HEK293 (cell line): Measurements from ENCODE around the gene CCT3.

ENCODE experiments used
- ATF2 ChIP-seq: fragments of 450-650 bp; formaldehyde crosslinking; IDR thresholded peaks from 2 replicates; pipeline ENCODE4 v1.5.1; 2016; ENCODE audit warnings: missing biosample characterization, missing genetic modification characterization, low read depth
- CTCF ChIP-seq: fragments of 450-650 bp; formaldehyde crosslinking; IDR thresholded peaks from 2 replicates; pipeline ENCODE4 v1.5.1; 2016; ENCODE audit warnings: missing biosample characterization, missing genetic modification characterization
- OVOL3 ChIP-seq: fragments of 450-650 bp; formaldehyde crosslinking; IDR thresholded peaks from 2 replicates; pipeline ENCODE4 v1.5.1; 2016; ENCODE audit warnings: missing biosample characterization, missing genetic modification characterization
- PATZ1 ChIP-seq: fragments of 450-650 bp; formaldehyde crosslinking; IDR thresholded peaks from 2 replicates; pipeline ENCODE4 v1.5.1; 2016; ENCODE audit warnings: missing biosample characterization, missing genetic modification characterization
- ZFP3 ChIP-seq: fragments of 450-650 bp; formaldehyde crosslinking; IDR thresholded peaks from 2 replicates; pipeline ENCODE4 v1.5.1; 2016; ENCODE audit warnings: low read depth, missing biosample characterization, missing genetic modification characterization
- ZFP69B ChIP-seq: fragments of 450-650 bp; formaldehyde crosslinking; IDR thresholded peaks from 2 replicates; pipeline ENCODE4 v1.5.1; 2016; ENCODE audit warnings: missing biosample characterization, missing genetic modification characterization
- ZNF24 ChIP-seq: fragments of 450-650 bp; formaldehyde crosslinking; IDR thresholded peaks from 2 replicates; pipeline ENCODE4 v1.5.1; 2016; ENCODE audit warnings: missing biosample characterization, missing genetic modification characterization
- ZNF311 ChIP-seq: fragments of 450-650 bp; formaldehyde crosslinking; IDR thresholded peaks from 2 replicates; pipeline ENCODE4 v1.5.1; 2017; ENCODE audit warnings: missing biosample characterization, missing genetic modification characterization, borderline replicate concordance
- ZNF416 ChIP-seq: fragments of 450-650 bp; formaldehyde crosslinking; IDR thresholded peaks from 2 replicates; pipeline ENCODE4 v1.5.1; 2016; ENCODE audit warnings: missing biosample characterization, missing genetic modification characterization
- ZNF488 ChIP-seq: fragments of 450-650 bp; formaldehyde crosslinking; IDR thresholded peaks from 2 replicates; pipeline ENCODE4 v1.5.1; 2016; ENCODE audit warnings: missing biosample characterization, missing genetic modification characterization
- ZNF670 ChIP-seq: fragments of 450-650 bp; formaldehyde crosslinking; IDR thresholded peaks from 2 replicates; pipeline ENCODE4 v1.5.1; 2016; ENCODE audit warnings: missing biosample characterization, missing genetic modification characterization, low read depth

GRCh38 chr1:156356262-156356874 lies 18.3 kb upstream of the CCT3 start:
- TF ChIP-seq ZNF670 = no peak
- no peak for TF ChIP-seq OVOL3 (tag by site-specific recombination)
- no peak for TF ChIP-seq ZFP69B (tag by site-specific recombination)
- TF ChIP-seq CTCF = no peak
- TF ChIP-seq ZNF311 (tag by site-specific recombination) = no peak
- no peak for TF ChIP-seq PATZ1 (tag by site-specific recombination)
- TF ChIP-seq ZNF24 (tag by site-specific recombination) = no peak
- no peak for TF ChIP-seq ZNF416
- TF ChIP-seq ZFP3 = no peak
- TF ChIP-seq ATF2 (tag by site-specific recombination) = no peak
- TF ChIP-seq ZNF488 (tag by site-specific recombination) = no peak
